NCI-H146 treated with DMSO at 0.1 percent for 48 hours (cell line): ENCODE measurements around the gene INPPL1.

Experiments
- DNase-seq: peaks from one replicate; lab custom pipeline; 2025; ENCODE audit not compliant: unreplicated experiment; lab: John Stamatoyannopoulos, UW

The INPPL1 gene

GRCh38 chr11:72283947-72284346 lies 59.4 kb downstream of the INPPL1 start:
- no peak for DNase-seq

DNA sequence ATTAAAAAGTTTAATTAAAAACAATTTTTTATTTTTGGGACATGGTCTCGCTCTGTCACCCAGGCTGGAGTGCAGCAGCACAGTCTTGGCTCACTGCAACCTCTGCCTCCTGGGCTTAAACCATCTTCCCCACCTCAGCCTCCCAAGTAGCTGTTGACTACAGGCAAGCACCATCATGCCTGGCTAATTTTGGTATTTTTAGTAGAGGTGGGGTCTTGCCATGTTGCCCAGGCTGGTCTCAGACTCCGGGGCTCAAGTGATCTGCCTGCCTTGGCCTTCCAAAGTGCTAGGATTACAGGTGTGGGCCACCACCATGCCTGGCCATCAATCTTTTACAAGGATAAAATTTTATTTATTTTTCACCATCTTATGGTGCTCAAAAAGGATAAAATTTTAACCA lies 62.7 kb downstream of the INPPL1 start:
- no peak for DNase-seq
